Endothelial cell (in vitro differentiated cells): ENCODE results near the gene MRPL44. TPM values are rescaled to one million over a fixed set of nuclear protein-coding genes. Genes with fewer than 3 reads are reported as not detected.
A peak's percentile ranks its signal among the peaks of the same experiment; 100 is the strongest.

Source experiments
- DNase-seq: peaks from one replicate; pipeline ENCODE4 v3.0.0; 2021; ENCODE audit warnings: low spot score
- H3K27ac Mint-ChIP-seq: one replicate; pipeline ENCODE4 v1.8.0; 2021; ENCODE audit warnings: mixed read lengths, inconsistent platforms; ENCODE audit not compliant: unreplicated experiment
- H3K27me3 Mint-ChIP-seq: one replicate; pipeline ENCODE4 v1.8.0; 2021; ENCODE audit warnings: mild to moderate bottlenecking, moderate library complexity, mixed read lengths, inconsistent platforms; ENCODE audit not compliant: unreplicated experiment
- H3K36me3 Mint-ChIP-seq: one replicate; pipeline ENCODE4 v1.8.0; 2021; ENCODE audit warnings: mild to moderate bottlenecking, low read depth, mixed read lengths, inconsistent platforms; ENCODE audit not compliant: unreplicated experiment
- H3K4me1 Mint-ChIP-seq: one replicate; pipeline ENCODE4 v1.8.0; 2021; ENCODE audit warnings: mild to moderate bottlenecking, mixed read lengths, inconsistent platforms; ENCODE audit not compliant: unreplicated experiment
- H3K4me3 Mint-ChIP-seq: one replicate; pipeline ENCODE4 v1.8.0; 2021; ENCODE audit warnings: mild to moderate bottlenecking, mixed read lengths, inconsistent platforms; ENCODE audit not compliant: unreplicated experiment
- H3K9me3 Mint-ChIP-seq: one replicate; pipeline ENCODE4 v1.8.0; 2021; ENCODE audit warnings: mixed read lengths, inconsistent platforms; ENCODE audit not compliant: unreplicated experiment
- CTCF ChIP-seq: fragments of 200-600 bp; sonication (generic); IDR thresholded peaks from one replicate; pipeline ENCODE4 v1.5.0; 2021; ENCODE audit warnings: antibody characterized with exemption; ENCODE audit not compliant: unreplicated experiment
- total RNA-seq: library from RNA; stranded (reverse); fragmentation: NEBNext Ultra II Directional; extraction: Animal tissue kit (Norgen Biotek cat#: 25700); gene quantifications from one replicate; pipeline ENCODE4 v1.2.1, GENCODE V29; 2021; ENCODE audit not compliant: unreplicated experiment

Gene MRPL44
- total RNA-seq, 1 donor from 2014 or later = 25.7 TPM

GRCh38 chr2:223969856-223970255 is 12.6 kb downstream of the MRPL44 start:
- H3K9me3 Mint-ChIP-seq = no peaks in the 10 kb centered on the region
- no peaks in the 10 kb centered on the region for H3K27me3 Mint-ChIP-seq
- H3K36me3 Mint-ChIP-seq = no peaks in the 10 kb centered on the region
- no peak overlapping the region for H3K27ac Mint-ChIP-seq
- no peak for TF ChIP-seq CTCF
- H3K4me3 Mint-ChIP-seq = no peak overlapping the region
- DNase-seq = no peak
- peaks cover 4% of the 10 kb centered on the region for H3K4me1 Mint-ChIP-seq

- peak; percentile 62 for DNase-seq
- peaks cover 4% of the 10 kb centered on the region for H3K4me1 Mint-ChIP-seq
Observed at GRCh38 chr2:223970343-223971128, 13.3 kb downstream of the MRPL44 start.

GRCh38 chr2:223971731-223972130 is 14.5 kb downstream of the MRPL44 start:
- no peaks in the 10 kb centered on the region for H3K27me3 Mint-ChIP-seq
- H3K27ac Mint-ChIP-seq = no peak overlapping the region
- no peak overlapping the region for H3K4me3 Mint-ChIP-seq
- TF ChIP-seq CTCF = no peak
- peaks cover 4% of the 10 kb centered on the region for H3K4me1 Mint-ChIP-seq
- H3K9me3 Mint-ChIP-seq = no peaks in the 10 kb centered on the region
- H3K36me3 Mint-ChIP-seq = no peaks in the 10 kb centered on the region
- no peak for DNase-seq

More at GRCh38 chr2:223970343-223971128, 13.3 kb downstream of the MRPL44 start:
- H3K27me3 Mint-ChIP-seq = no peaks in the 10 kb centered on the region
- peak; percentile 96 for TF ChIP-seq CTCF
- no peaks in the 10 kb centered on the region for H3K9me3 Mint-ChIP-seq
- H3K27ac Mint-ChIP-seq = no peak overlapping the region
- no peaks in the 10 kb centered on the region for H3K36me3 Mint-ChIP-seq
- no peak overlapping the region for H3K4me3 Mint-ChIP-seq

DNA sequence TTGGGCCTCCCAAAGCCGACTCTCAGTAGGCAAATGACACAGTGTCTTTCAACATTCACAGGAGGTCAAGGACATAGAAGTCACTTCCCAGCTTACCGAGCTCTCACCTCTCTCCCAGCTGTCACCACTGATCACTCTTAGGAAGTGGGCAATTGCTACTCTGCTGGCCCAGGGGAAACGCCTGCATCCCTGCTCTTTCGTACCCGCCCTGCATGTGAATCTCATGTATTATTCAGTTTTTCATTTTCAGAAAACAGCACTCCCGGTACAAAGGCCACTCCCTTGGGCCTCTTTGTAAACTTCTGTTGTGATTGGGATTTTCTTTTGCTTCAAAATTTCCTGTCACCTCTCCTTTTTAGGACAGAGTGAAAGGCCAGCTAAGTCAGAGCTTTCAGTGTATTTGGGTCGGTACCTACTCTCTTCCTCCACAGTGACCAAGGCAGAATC is 15.4 kb downstream of the MRPL44 start:
- H3K27ac Mint-ChIP-seq = no peak overlapping the region
- no peak overlapping the region for H3K4me3 Mint-ChIP-seq

More for the DNA sequence above, 15.4 kb downstream of the MRPL44 start:
- no peak for DNase-seq
- Mint-ChIP-seq H3K36me3 (no peaks in the 10 kb centered on the region), H3K27me3 (no peaks in the 10 kb centered on the region), H3K4me1 (peaks cover 4% of the 10 kb centered on the region), H3K9me3 (no peaks in the 10 kb centered on the region)
- TF ChIP-seq CTCF = no peak
